Endothelial cell of umbilical vein (primary cell): Measurements from ENCODE around the gene SIM2.

Experiments
- MYC ChIP-seq: IDR thresholded peaks from one replicate; pipeline ENCODE4 v1.6.1; 2011; ENCODE audit warnings: mild to moderate bottlenecking, low read depth, low read length
- POLR2A ChIP-seq: IDR thresholded peaks from 2 replicates; pipeline ENCODE4 v1.6.1; 2012; ENCODE audit warnings: low read depth, mild to moderate bottlenecking, control low read depth, low read length
- POLR2AphosphoS5 ChIP-seq: IDR thresholded peaks from 2 replicates; pipeline ENCODE4 v1.6.1; 2012; ENCODE audit warnings: low read depth, mild to moderate bottlenecking, control low read depth, low read length, moderate library complexity; ENCODE audit not compliant: insufficient read depth
- TF ChIP-seq, protein P1 (sequence below), 2 donors: IDR thresholded peaks; 1 replicate in 1 of 2; 2 replicates in 1 of 2; pipeline ENCODE4 v1.5.1; 2011; ENCODE audit warnings: low read length in 2 of 2, mild to moderate bottlenecking in 2 of 2, moderate library complexity in 2 of 2, control low read depth in 1 of 2, inconsistent platforms in 1 of 2, low read depth in 1 of 2; ENCODE audit not compliant: insufficient read depth in 1 of 2; ENCODE audit errors: extremely low read depth in 1 of 2

- TF ChIP-seq, protein P1, sequence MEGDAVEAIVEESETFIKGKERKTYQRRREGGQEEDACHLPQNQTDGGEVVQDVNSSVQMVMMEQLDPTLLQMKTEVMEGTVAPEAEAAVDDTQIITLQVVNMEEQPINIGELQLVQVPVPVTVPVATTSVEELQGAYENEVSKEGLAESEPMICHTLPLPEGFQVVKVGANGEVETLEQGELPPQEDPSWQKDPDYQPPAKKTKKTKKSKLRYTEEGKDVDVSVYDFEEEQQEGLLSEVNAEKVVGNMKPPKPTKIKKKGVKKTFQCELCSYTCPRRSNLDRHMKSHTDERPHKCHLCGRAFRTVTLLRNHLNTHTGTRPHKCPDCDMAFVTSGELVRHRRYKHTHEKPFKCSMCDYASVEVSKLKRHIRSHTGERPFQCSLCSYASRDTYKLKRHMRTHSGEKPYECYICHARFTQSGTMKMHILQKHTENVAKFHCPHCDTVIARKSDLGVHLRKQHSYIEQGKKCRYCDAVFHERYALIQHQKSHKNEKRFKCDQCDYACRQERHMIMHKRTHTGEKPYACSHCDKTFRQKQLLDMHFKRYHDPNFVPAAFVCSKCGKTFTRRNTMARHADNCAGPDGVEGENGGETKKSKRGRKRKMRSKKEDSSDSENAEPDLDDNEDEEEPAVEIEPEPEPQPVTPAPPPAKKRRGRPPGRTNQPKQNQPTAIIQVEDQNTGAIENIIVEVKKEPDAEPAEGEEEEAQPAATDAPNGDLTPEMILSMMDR (IDR thresholded peaks at IDR 0.05; ENCODE audit: extremely low read depth in 1 of 2, insufficient read depth in 1 of 2, low read depth in 1 of 2, low read length in 2 of 2), result no peak
- no peak for TF ChIP-seq MYC
- no peak for TF ChIP-seq POLR2A
- no peak for TF ChIP-seq POLR2AphosphoS5
Observed at GRCh38 chr21:36744190-36744559, 45.3 kb downstream of the SIM2 start.
